NCI-H1417 (cell line): ENCODE measurements around the gene ITIH4.

Source experiments
- DNase-seq, 3 experiments: peaks; one replicate each; lab custom pipeline; 2025; lab: John Stamatoyannopoulos, UW

ITIH4 gene

GRCh38 chr3:52831500-52832301 is 1.2 kb upstream of the ITIH4 start:
- DNase-seq: no peak

GRCh38 chr3:52829906-52830463 is 487 bp downstream of the ITIH4 start:
- no peak for DNase-seq

- no peak for DNase-seq
Measured at GRCh38 chr3:52829482-52829881, 990 bp downstream of the ITIH4 start.

- no peak for DNase-seq
Measured at GRCh38 chr3:52827866-52828376, 2.6 kb downstream of the ITIH4 start.

GRCh38 chr3:52827441-52827840 is 3.0 kb downstream of the ITIH4 start:
- DNase-seq: no peak

- DNase-seq: no peak
Measured at GRCh38 chr3:52824037-52824436, 6.4 kb downstream of the ITIH4 start.

GRCh38 chr3:52822363-52822762 is 8.1 kb downstream of the ITIH4 start:
- DNase-seq: no peak

GRCh38 chr3:52820736-52821135 is 9.7 kb downstream of the ITIH4 start:
- no peak for DNase-seq

- DNase-seq: no peak
Measured at GRCh38 chr3:52819936-52820335, 10.5 kb downstream of the ITIH4 start.

GRCh38 chr3:52817860-52818259 is 12.6 kb downstream of the ITIH4 start:
- no peak for DNase-seq

- no peak for DNase-seq
Measured at GRCh38 chr3:52817221-52817620, 13.3 kb downstream of the ITIH4 start.

- DNase-seq: no peak
Measured at GRCh38 chr3:52816654-52817053, 13.8 kb downstream of the ITIH4 start.

GRCh38 chr3:52816199-52816598 is 14.3 kb downstream of the ITIH4 start:
- no peak for DNase-seq

GRCh38 chr3:52813810-52814209 is 16.7 kb downstream of the ITIH4 start:
- DNase-seq: no peak

GRCh38 chr3:52811452-52812011 is 18.9 kb downstream of the ITIH4 start:
- DNase-seq: no peak

- DNase-seq: no peak
Measured at GRCh38 chr3:52810923-52811322, 19.5 kb downstream of the ITIH4 start.

- DNase-seq: no peak
Measured at GRCh38 chr3:52809662-52810377, 20.7 kb downstream of the ITIH4 start.

GRCh38 chr3:52809149-52809548 is 21.3 kb downstream of the ITIH4 start:
- no peak for DNase-seq

- DNase-seq: no peak
Measured at GRCh38 chr3:52805270-52806039, 25.0 kb downstream of the ITIH4 start.

- DNase-seq: no peak
Measured at GRCh38 chr3:52801839-52802238, 28.6 kb downstream of the ITIH4 start.

- DNase-seq: no peak
Measured at GRCh38 chr3:52800079-52800478, 30.4 kb downstream of the ITIH4 start.

- DNase-seq: no peak
Measured at GRCh38 chr3:52798978-52799476, 31.4 kb downstream of the ITIH4 start.
